WTC11 (cell line): ENCODE data around the gene RAB6C. TPM values are rescaled to one million over a fixed set of nuclear protein-coding genes. Genes with fewer than 3 reads are reported as not detected.
"Not testable (repeated sequence)": the region's sequence is repeated elsewhere in the genome, so short reads cannot be mapped to it uniquely, and the experiment has no call there.

Source experiments
- ATAC-seq: fragments of 200-7000 bp; cut with Tn5 transposase; 2 replicates; pipeline ENCODE4 v1.10.0; 2021; ENCODE audit warnings: mild to moderate bottlenecking, moderate library complexity
- CTCF ChIA-PET: fragments of 300-600 bp; sonication (Branson Sonifier 250); formaldehyde crosslinking; loops from one replicate; lab custom pipeline; 2021; ENCODE audit warnings: antibody characterized with exemption; lab: Charles Lee
- POLR2A ChIA-PET: fragments of 350-600 bp; sonication (Branson Sonifier 250); formaldehyde crosslinking; loops from one replicate; lab custom pipeline; 2021; ENCODE audit warnings: antibody characterized with exemption; lab: Charles Lee
- DNase-seq: peaks from one replicate; pipeline ENCODE4 v3.0.0; 2021; ENCODE audit warnings: low spot score
- H3K27ac Mint-ChIP-seq: 2 replicates; pipeline ENCODE4 v1.8.0; 2021; ENCODE audit warnings: mixed read lengths
- H3K27me3 Mint-ChIP-seq: 2 replicates; pipeline ENCODE4 v1.8.0; 2021; ENCODE audit warnings: low read depth, mild to moderate bottlenecking, moderate library complexity, mixed read lengths
- H3K36me3 Mint-ChIP-seq: 2 replicates; pipeline ENCODE4 v1.8.0; 2021; ENCODE audit warnings: mixed read lengths
- H3K4me1 Mint-ChIP-seq: 2 replicates; pipeline ENCODE4 v1.8.0; 2022; ENCODE audit warnings: mixed read lengths
- H3K4me3 Mint-ChIP-seq: 2 replicates; pipeline ENCODE4 v1.8.0; 2021; ENCODE audit warnings: mild to moderate bottlenecking, moderate library complexity, mixed read lengths
- H3K9me3 Mint-ChIP-seq: 2 replicates; pipeline ENCODE4 v1.8.0; 2021; ENCODE audit warnings: mixed read lengths
- ELF4 ChIP-seq: sonication (generic); formaldehyde crosslinking; IDR thresholded peaks from 2 replicates; pipeline ENCODE4 v1.8.1; 2022; ENCODE audit warnings: low read depth, mild to moderate bottlenecking, moderate library complexity, missing genetic modification reagents
- ESRRA ChIP-seq: sonication (generic); formaldehyde crosslinking; IDR thresholded peaks from 2 replicates; pipeline ENCODE4 v1.8.1; 2022; ENCODE audit warnings: mild to moderate bottlenecking, missing genetic modification reagents, borderline replicate concordance
- FOXP4 ChIP-seq: sonication (generic); formaldehyde crosslinking; IDR thresholded peaks from 2 replicates; pipeline ENCODE4 v1.8.0; 2022; ENCODE audit warnings: mild to moderate bottlenecking, missing genetic modification reagents
- GRHL2 ChIP-seq: fragments of 250-450 bp; sonication (Bioruptor Pico); IDR thresholded peaks from 2 replicates; pipeline ENCODE4 v1.8.0; 2022; ENCODE audit warnings: mild to moderate bottlenecking, moderate library complexity; ENCODE audit not compliant: insufficient replicate concordance, severe bottlenecking
- GTF2I ChIP-seq: fragments of 250-450 bp; sonication (Bioruptor Pico); conservative IDR thresholded peaks from 2 replicates; pipeline ENCODE4 v1.4.0; 2021; ENCODE audit warnings: mild to moderate bottlenecking
- NFYB ChIP-seq: sonication (generic); formaldehyde crosslinking; conservative IDR thresholded peaks from 2 replicates; pipeline ENCODE4 v1.8.0; 2022; ENCODE audit warnings: low read depth, missing genetic modification reagents
- NR2C2 ChIP-seq: sonication (generic); formaldehyde crosslinking; IDR thresholded peaks from 2 replicates; pipeline ENCODE4 v1.8.0; 2022; ENCODE audit warnings: mild to moderate bottlenecking, missing genetic modification reagents
- PREB ChIP-seq: sonication (generic); formaldehyde crosslinking; IDR thresholded peaks from 2 replicates; pipeline ENCODE4 v1.8.1; 2022; ENCODE audit warnings: mild to moderate bottlenecking, missing genetic modification reagents, moderate library complexity, borderline replicate concordance
- RELA ChIP-seq: sonication (generic); formaldehyde crosslinking; IDR thresholded peaks from 2 replicates; pipeline ENCODE4 v1.8.1; 2022; ENCODE audit warnings: missing genetic modification reagents, mild to moderate bottlenecking, borderline replicate concordance
- SMAD3 ChIP-seq: sonication (generic); formaldehyde crosslinking; IDR thresholded peaks from 2 replicates; pipeline ENCODE4 v1.8.0; 2022; ENCODE audit warnings: missing genetic modification reagents, mild to moderate bottlenecking, borderline replicate concordance
- USF2 ChIP-seq: sonication (generic); formaldehyde crosslinking; IDR thresholded peaks from 2 replicates; pipeline ENCODE4 v1.8.1; 2023; ENCODE audit warnings: mild to moderate bottlenecking, missing genetic modification reagents, moderate library complexity
- ZBTB21 ChIP-seq: sonication (generic); formaldehyde crosslinking; IDR thresholded peaks from 2 replicates; pipeline ENCODE4 v1.8.1; 2023; ENCODE audit warnings: mild to moderate bottlenecking, missing genetic modification reagents, borderline replicate concordance
- ZNF219 ChIP-seq: sonication (generic); formaldehyde crosslinking; IDR thresholded peaks from 2 replicates; pipeline ENCODE4 v1.8.0; 2023; ENCODE audit warnings: missing genetic modification reagents, mild to moderate bottlenecking, borderline replicate concordance
- ZNF263 ChIP-seq: sonication (generic); formaldehyde crosslinking; IDR thresholded peaks from 2 replicates; pipeline ENCODE4 v1.8.1; 2022; ENCODE audit warnings: low read depth, mild to moderate bottlenecking, moderate library complexity, missing genetic modification reagents
- ZNF396 ChIP-seq: fragments of 250-450 bp; sonication (Bioruptor Pico); IDR thresholded peaks from 2 replicates; pipeline ENCODE4 v1.8.0; 2021; ENCODE audit warnings: mild to moderate bottlenecking, moderate library complexity, borderline replicate concordance
- ZNF512 ChIP-seq: sonication (generic); formaldehyde crosslinking; IDR thresholded peaks from 2 replicates; pipeline ENCODE4 v1.8.1; 2022; ENCODE audit warnings: missing genetic modification reagents, borderline replicate concordance
- ZNF532 ChIP-seq: fragments of 250-450 bp; sonication (Bioruptor Pico); IDR thresholded peaks from 2 replicates; pipeline ENCODE4 v1.9.0; 2021; ENCODE audit warnings: mild to moderate bottlenecking, borderline replicate concordance
- total RNA-seq: library from RNA; stranded (reverse); gene quantifications from 3 replicates; pipeline ENCODE4 v1.2.3, GENCODE V29; 2021

Gene RAB6C
- total RNA-seq, 1 experiment from 2014 or later: 0.09 TPM

- POLR2A ChIA-PET: no interaction called here
- H3K4me1 Mint-ChIP-seq: 0 out of 2 replicates have a peak, but pooled peaks cover 8% of the 10 kb centered on the region
- DNase-seq: no peak
- ATAC-seq: no peak
- TF ChIP-seq FOXP4 (CRISPR knock-in tag): no peak
- TF ChIP-seq ZNF512: no peak
- TF ChIP-seq ZNF219: no peak
- no peak for TF ChIP-seq ELF4
- TF ChIP-seq GTF2I (CRISPR knock-in tag): no peak
- no peak for TF ChIP-seq GRHL2 (CRISPR knock-in tag)
- TF ChIP-seq SMAD3 (CRISPR knock-in tag): no peak
- TF ChIP-seq ZBTB21 (CRISPR knock-in tag): no peak
- TF ChIP-seq ZNF532 (CRISPR knock-in tag): no peak
- no peak for TF ChIP-seq RELA (CRISPR knock-in tag)
- no peak for TF ChIP-seq PREB (CRISPR knock-in tag)
- no peak for TF ChIP-seq ZNF263 (CRISPR knock-in tag)
- TF ChIP-seq NR2C2 (CRISPR knock-in tag): no peak
- TF ChIP-seq NFYB (CRISPR knock-in tag): no peak
- no peak for TF ChIP-seq USF2 (CRISPR knock-in tag)
- no peak for TF ChIP-seq ZNF396 (CRISPR knock-in tag)
- no peak for TF ChIP-seq ESRRA (CRISPR knock-in tag)
- TF ChIP-seq, all 79 proteins: peak for 0
- H3K27me3 Mint-ChIP-seq: no peaks in the 10 kb centered on the region
- no peaks in the 10 kb centered on the region for H3K36me3 Mint-ChIP-seq
- no peak overlapping the region for H3K4me3 Mint-ChIP-seq
- H3K27ac Mint-ChIP-seq: no peak overlapping the region
- CTCF ChIA-PET: no interaction called here
- H3K9me3 Mint-ChIP-seq: no peaks in the 10 kb centered on the region
Measured at GRCh38 chr2:129957891-129958290, 21.6 kb upstream of the RAB6C start.

GRCh38 chr2:129958736-129959135 lies 20.7 kb upstream of the RAB6C start:
- ATAC-seq, CTCF ChIA-PET, H3K27me3 Mint-ChIP-seq, DNase-seq, H3K4me3 Mint-ChIP-seq, H3K27ac Mint-ChIP-seq, H3K9me3 Mint-ChIP-seq, POLR2A ChIA-PET, H3K4me1 Mint-ChIP-seq, H3K36me3 Mint-ChIP-seq: not testable (repeated sequence)

- POLR2A ChIA-PET, H3K27me3 Mint-ChIP-seq, ATAC-seq, H3K36me3 Mint-ChIP-seq, CTCF ChIA-PET, H3K4me1 Mint-ChIP-seq, H3K9me3 Mint-ChIP-seq, DNase-seq, H3K4me3 Mint-ChIP-seq, H3K27ac Mint-ChIP-seq: not testable (repeated sequence)
Measured at GRCh38 chr2:129968605-129969004, 10.9 kb upstream of the RAB6C start.
